Tibial nerve (tissue), 4 donors: ENCODE measurements around the gene LRRC70. TPM values are rescaled to one million over a fixed set of nuclear protein-coding genes. Genes with fewer than 3 reads are reported as not detected.
A peak's percentile ranks its signal among the peaks of the same experiment; 100 is the strongest.

ENCODE experiments used
- DNase-seq, 2 donors: peaks; one replicate each; pipeline ENCODE4 v3.0.0-alpha.2; 2019; ENCODE audit warnings: low spot score in 2 of 2
- H3K27ac ChIP-seq, 4 donors: fragments of 200-600 bp; sonication (generic) in 3 of 4; one replicate each; pipeline ENCODE4 v1.5.1; 2017 to 2019; ENCODE audit warnings: mild to moderate bottlenecking in 1 of 4
- H3K27me3 ChIP-seq, 2 donors: fragments of 200-600 bp; sonication (generic) in 1 of 2; one replicate each; pipeline versions ENCODE4 v1.5.1 to v1.6.0; 2017 to 2019
- H3K36me3 ChIP-seq, 3 donors: fragments of 200-600 bp; sonication (generic); one replicate each; pipeline ENCODE4 v1.5.1; 2018 to 2019
- H3K4me1 ChIP-seq, 4 donors: fragments of 200-600 bp; sonication (generic) in 3 of 4; one replicate each; pipeline ENCODE4 v1.5.1; 2017 to 2019
- H3K4me3 ChIP-seq, 4 donors: fragments of 200-600 bp; sonication (generic) in 3 of 4; one replicate each; pipeline ENCODE4 v1.5.1; 2017 to 2019; ENCODE audit warnings: mild to moderate bottlenecking in 1 of 4, moderate library complexity in 1 of 4
- H3K9me3 ChIP-seq, 4 donors: fragments of 200-600 bp; sonication (generic) in 3 of 4; one replicate each; pipeline ENCODE4 v1.5.1; 2017 to 2019
- CTCF ChIP-seq, 5 experiments: fragments of 200-600 bp in 3 of 5; fragments of 450-650 bp in 2 of 5; sonication (generic) in 3 of 5; IDR thresholded peaks; one replicate each; pipeline ENCODE4 v1.5.1; 2016 to 2019; ENCODE audit warnings: antibody characterized with exemption in 5 of 5, mild to moderate bottlenecking in 3 of 5, moderate library complexity in 2 of 5
- EP300 ChIP-seq, 2 donors: sonication (generic); formaldehyde crosslinking; IDR thresholded peaks; one replicate each; pipeline ENCODE4 v1.6.1; 2017; ENCODE audit warnings: antibody characterized with exemption in 2 of 2, mild to moderate bottlenecking in 1 of 2
- POLR2A ChIP-seq, 2 donors: fragments of 450-650 bp; IDR thresholded peaks; one replicate each; pipeline ENCODE4 v1.6.1; 2017; ENCODE audit warnings: antibody characterized with exemption in 2 of 2, mild to moderate bottlenecking in 2 of 2, moderate library complexity in 2 of 2
- WGBS, 2 donors: methylation state at CpG; one replicate each; pipeline ENCODE4 v1.1.5; 2018; 5-methylcytosine and 5-hydroxymethylcytosine counted together
- total RNA-seq, 4 donors: library from RNA; depleted of rRNA; stranded (reverse); fragments of >200 nt; gene quantifications; one replicate each; pipeline ENCODE4 v1.1.0, GENCODE V29; 2016

LRRC70 gene, protein sequence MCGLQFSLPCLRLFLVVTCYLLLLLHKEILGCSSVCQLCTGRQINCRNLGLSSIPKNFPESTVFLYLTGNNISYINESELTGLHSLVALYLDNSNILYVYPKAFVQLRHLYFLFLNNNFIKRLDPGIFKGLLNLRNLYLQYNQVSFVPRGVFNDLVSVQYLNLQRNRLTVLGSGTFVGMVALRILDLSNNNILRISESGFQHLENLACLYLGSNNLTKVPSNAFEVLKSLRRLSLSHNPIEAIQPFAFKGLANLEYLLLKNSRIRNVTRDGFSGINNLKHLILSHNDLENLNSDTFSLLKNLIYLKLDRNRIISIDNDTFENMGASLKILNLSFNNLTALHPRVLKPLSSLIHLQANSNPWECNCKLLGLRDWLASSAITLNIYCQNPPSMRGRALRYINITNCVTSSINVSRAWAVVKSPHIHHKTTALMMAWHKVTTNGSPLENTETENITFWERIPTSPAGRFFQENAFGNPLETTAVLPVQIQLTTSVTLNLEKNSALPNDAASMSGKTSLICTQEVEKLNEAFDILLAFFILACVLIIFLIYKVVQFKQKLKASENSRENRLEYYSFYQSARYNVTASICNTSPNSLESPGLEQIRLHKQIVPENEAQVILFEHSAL
- 1 to 10 TPM; 4.6 to 7.5 (median 5.7) TPM for total RNA-seq

GRCh38 chr5:62578540-62578939 is at the start of gene LRRC70:
TSS of gene LRRC70 (plus strand) at chr5:62578819. CDS start at chr5:62579439, 620 bp downstream.
- Histone ChIP-seq H3K9me3 (no peaks in the 10 kb centered on the region), H3K27ac (peak within 1 kb of the TSS in 1 of 4 donors; percentile 33), H3K36me3 (peaks cover 0 to 15% (median 0%) of the 10 kb centered on the region in 3 donors), H3K27me3 (no peaks in the 10 kb centered on the region), H3K4me3 (peak within 1 kb of the TSS in 1 of 4 donors; percentile 11), H3K4me1 (no peaks in the 10 kb centered on the region)
- no peak for TF ChIP-seq CTCF (IDR thresholded peaks at IDR 0.05)
- TF ChIP-seq POLR2A (IDR thresholded peaks at IDR 0.05) = no peak
- no peak for TF ChIP-seq EP300 (IDR thresholded peaks at IDR 0.05)
- DNase-seq = no peak
- 51 to 52% methylated on average over 4 of the region's 4 CpGs for WGBS, 2 donors

DNA sequence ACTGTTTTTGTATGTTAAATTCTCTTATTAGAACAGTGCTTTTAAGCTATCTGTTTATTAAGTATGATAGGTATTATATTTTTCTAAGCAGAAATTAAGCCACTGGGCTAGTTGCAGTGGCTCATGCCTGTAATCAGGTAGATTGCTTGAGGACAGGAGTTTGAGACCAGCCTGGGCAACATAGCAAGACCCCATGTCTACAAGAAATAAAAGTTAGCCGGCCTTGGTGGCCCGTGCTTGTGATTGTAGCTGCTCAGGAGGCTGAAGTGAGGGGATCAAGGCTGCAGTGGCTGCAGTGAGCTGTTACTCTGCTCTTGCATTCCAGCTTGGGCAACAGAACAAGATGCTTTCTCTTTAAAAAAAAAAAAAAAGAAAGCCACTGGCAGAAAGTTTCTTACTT is 45.0 kb upstream of the LRRC70 start:
- Histone ChIP-seq H3K9me3 (no peaks in the 10 kb centered on the region), H3K27me3 (no peaks in the 10 kb centered on the region), H3K4me1 (no peaks in the 10 kb centered on the region), H3K36me3 (peaks cover 0 to 30% (median 0%) of the 10 kb centered on the region in 3 donors), H3K27ac (no peak overlapping the region), H3K4me3 (no peak overlapping the region)
- DNase-seq = no peak
- no peak for TF ChIP-seq CTCF (IDR thresholded peaks at IDR 0.05)
- no peak for TF ChIP-seq POLR2A (IDR thresholded peaks at IDR 0.05)
- no peak for TF ChIP-seq EP300 (IDR thresholded peaks at IDR 0.05)
- WGBS, 2 donors = 89 to 93% methylated on average over 2 of the region's 2 CpGs

- Histone ChIP-seq H3K36me3 (peaks cover 0 to 40% (median 0%) of the 10 kb centered on the region in 3 donors), H3K27ac (no peak overlapping the region), H3K4me1 (no peaks in the 10 kb centered on the region), H3K9me3 (no peaks in the 10 kb centered on the region), H3K4me3 (no peak overlapping the region), H3K27me3 (no peaks in the 10 kb centered on the region)
- no peak for TF ChIP-seq POLR2A (IDR thresholded peaks at IDR 0.05)
- no peak for TF ChIP-seq EP300 (IDR thresholded peaks at IDR 0.05)
- no peak for TF ChIP-seq CTCF (IDR thresholded peaks at IDR 0.05)
- no peak for DNase-seq
- WGBS, 2 donors = 49% methylated on average over 4 of the region's 4 CpGs
These were observed 44.0 kb upstream of the LRRC70 start for GRCh38 chr5:62534461-62535236.

DNA sequence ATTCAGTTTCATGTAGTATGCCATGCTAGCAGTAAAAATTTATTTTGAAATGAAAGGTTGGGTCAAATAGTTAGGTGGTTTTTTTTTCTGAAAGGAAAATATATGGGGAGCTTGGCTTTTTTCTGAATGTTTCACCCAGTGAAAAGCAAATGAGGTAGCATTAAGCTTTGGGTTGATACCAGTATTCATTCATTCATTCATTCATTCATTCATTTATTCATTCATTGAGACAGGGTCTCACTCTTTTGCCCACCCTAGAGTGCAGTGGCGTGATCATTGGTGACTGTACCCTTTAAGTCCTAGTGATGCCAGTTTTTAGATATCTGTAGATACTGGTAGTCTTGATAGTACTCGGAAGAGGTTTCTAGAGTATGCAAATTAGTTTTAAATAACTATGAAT is 42.4 kb upstream of the LRRC70 start:
- no peaks in the 10 kb centered on the region for H3K9me3 ChIP-seq
- no peak for DNase-seq
- H3K36me3 ChIP-seq = peaks cover 0 to 37% (median 0%) of the 10 kb centered on the region in 3 donors
- H3K27me3 ChIP-seq = no peaks in the 10 kb centered on the region
- H3K4me3 ChIP-seq = no peak overlapping the region
- no peak for TF ChIP-seq POLR2A (IDR thresholded peaks at IDR 0.05)
- TF ChIP-seq EP300 (IDR thresholded peaks at IDR 0.05) = no peak
- no peak for TF ChIP-seq CTCF (IDR thresholded peaks at IDR 0.05)
- WGBS, 2 donors = 91 to 96% methylated on average over 2 of the region's 2 CpGs
- H3K27ac ChIP-seq = no peak overlapping the region
- H3K4me1 ChIP-seq = no peaks in the 10 kb centered on the region
